HG03095 (cell line): Measurements from ENCODE around the gene VSTM2B.

ENCODE experiments used
- ATAC-seq: cut with Tn5 transposase; IDR thresholded peaks from one replicate; pipeline ENCODE4 v1.9.1; 2021; ENCODE audit warnings: moderate library complexity; ENCODE audit not compliant: unreplicated experiment

Gene VSTM2B

DNA sequence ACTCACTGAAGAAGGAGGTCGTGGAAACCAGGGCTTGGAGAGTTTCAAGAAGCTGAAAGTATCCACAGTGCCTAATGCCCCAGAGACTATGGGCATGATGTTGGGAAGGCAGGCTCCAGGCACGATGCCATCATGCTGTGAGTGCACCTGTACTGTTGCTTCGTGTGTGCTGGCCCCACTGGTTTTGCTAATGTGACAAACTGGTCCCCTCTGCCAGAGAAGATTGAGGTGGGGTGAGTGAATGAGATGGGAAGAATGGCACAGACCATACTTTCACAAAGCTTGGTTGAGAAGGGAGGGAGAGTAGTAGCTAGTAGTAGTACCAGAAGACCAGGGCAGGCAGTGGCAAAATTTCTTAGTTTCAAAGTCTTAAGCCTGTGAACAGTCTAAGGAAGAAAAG lies 61.3 kb downstream of the VSTM2B start:
- ATAC-seq = no peak

DNA sequence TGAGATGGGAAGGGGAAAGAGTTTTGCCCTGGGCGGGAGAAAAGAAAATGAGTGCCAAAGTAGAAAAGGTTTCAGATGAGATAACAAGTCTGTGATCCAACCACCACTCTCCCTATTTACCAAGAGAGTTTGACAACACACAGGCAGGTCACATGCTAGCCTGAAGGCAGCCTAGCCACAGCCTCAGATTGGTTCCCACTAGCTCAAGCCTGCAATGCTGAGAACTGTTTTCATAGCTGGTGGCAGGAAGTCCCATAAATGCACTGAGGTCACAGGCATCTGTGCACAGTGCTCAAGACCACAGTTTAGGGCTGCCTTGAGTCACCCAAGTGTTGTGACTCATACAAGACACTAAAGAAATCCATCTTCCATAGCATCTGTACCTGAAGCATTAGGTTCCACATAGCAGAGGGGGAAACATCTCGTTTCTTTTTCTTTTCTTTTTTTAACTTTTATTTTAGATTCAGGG lies 61.8 kb downstream of the VSTM2B start:
- ATAC-seq = peak; percentile 85

DNA sequence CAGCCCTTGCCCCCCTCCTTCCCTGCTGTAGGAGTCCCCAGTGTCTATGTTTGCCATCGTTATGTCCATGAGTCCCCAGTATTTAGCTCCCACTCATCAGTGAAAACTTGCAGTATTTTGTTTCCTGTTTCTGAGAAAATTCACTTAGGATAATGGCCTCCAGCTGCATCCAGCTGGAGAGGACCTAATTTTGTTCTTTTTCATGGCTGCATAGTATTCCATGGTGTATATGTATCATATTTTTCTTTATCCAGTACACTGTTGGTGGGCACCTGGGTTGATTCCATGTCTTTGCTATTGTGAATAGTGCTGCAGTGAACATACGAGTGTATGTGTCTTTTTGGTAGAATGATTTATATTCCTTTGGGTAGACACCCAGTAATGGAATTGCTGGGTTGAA lies 62.3 kb downstream of the VSTM2B start:
- no peak for ATAC-seq

DNA sequence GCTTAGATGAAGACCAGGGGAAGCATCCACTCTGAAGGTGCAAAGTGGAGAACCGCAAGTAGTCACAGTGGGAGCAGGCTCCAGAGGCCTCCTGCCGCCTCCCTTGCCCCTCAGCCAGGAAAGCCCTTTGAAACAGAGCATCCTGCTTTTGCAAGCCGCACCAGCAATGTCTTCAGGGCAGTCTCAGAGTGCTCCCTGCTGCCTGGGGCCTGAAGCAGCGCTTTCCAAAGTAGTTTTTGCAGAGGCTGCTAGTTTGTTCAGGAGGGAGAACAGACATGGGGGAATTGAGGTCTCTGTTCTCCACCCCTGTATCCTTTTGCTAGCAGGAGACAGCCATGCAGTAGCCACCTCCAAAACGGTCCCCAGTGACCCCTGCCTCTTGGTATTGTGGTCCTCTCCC lies 64.5 kb downstream of the VSTM2B start:
- ATAC-seq = no peak

GRCh38 chr19:29591670-29592069 lies 65.9 kb downstream of the VSTM2B start:
- ATAC-seq = no peak

DNA sequence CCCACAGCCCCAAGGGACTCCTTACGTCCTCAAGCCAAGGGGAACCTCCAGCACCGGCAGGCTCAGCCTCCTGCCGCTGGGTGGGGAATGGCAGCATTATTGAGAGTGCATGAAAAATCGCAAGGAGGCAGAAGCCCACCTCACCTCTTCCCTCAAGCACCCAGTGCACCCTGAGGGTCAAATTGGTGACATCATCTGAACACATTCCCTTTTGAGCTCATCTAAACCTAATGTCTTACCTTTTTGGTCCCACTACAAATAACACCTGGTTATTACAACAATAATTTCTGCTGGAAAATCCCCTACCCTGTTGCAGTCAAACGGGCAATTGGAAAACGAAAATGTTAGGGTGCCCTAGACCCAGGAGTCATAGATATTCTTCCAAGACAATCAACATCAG lies 68.1 kb downstream of the VSTM2B start:
- no peak for ATAC-seq

DNA sequence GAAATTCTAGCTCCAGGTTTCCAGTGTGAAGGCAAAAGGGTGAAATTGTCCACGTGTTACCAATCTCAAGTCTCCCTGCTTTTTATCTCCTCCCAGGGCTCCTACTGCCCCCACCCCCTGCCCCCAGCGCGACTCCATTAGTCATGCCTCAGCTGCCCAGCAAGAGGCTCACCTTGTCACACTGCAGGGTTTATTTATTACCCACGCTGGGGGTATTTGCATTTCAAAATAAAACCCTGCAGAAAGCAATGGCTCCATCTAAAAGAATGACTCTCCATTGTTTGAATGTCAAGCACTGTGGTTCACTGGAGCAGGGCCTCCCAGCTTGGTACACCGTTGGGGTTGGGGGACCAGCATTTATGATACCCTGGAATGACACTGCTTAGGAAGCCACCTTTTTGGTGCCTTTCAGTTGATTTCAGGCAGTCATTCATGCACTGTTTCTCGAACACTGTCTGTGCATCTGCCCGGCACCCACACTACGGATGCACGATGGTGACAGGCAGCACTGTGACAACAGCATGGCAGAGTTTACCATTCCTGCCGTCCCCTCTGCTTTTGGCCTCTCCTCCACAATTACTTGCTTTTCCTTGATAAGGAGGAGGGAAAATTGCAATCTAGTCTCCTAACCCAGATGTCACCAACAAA lies 70.4 kb downstream of the VSTM2B start:
- ATAC-seq = no peak

- ATAC-seq = no peak
Measured at GRCh38 chr19:29596885-29597525, 71.2 kb downstream of the VSTM2B start.

- no peak for ATAC-seq
Measured at GRCh38 chr19:29598036-29598435, 72.2 kb downstream of the VSTM2B start.

GRCh38 chr19:29598496-29598895 lies 72.7 kb downstream of the VSTM2B start:
- no peak for ATAC-seq

GRCh38 chr19:29603308-29603707 lies 77.5 kb downstream of the VSTM2B start:
- no peak for ATAC-seq

- ATAC-seq = peak; percentile 69
Measured at GRCh38 chr19:29605653-29606419, 80.0 kb downstream of the VSTM2B start, which contains the start of gene POP4. TSS of gene POP4 (plus strand) at chr19:29606283. CDS start at chr19:29606319, 36 bp downstream.

DNA sequence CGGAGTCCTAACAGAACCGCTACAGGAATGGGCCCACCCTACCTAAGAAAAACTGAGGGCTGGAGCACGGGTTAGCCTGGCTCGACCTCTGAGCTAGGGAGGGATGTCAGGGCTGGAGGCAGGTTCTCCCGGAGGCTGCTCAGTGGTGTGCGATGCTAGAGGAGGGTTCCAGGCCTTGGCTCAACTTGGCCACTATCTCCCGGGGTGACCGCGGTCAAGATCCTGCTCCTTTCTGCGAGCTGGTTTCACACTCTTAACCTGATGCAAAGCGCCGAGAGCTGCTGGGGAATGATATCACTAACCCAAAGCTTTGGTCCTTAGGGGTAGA lies 80.6 kb downstream of the VSTM2B start:
- ATAC-seq = no peak

DNA sequence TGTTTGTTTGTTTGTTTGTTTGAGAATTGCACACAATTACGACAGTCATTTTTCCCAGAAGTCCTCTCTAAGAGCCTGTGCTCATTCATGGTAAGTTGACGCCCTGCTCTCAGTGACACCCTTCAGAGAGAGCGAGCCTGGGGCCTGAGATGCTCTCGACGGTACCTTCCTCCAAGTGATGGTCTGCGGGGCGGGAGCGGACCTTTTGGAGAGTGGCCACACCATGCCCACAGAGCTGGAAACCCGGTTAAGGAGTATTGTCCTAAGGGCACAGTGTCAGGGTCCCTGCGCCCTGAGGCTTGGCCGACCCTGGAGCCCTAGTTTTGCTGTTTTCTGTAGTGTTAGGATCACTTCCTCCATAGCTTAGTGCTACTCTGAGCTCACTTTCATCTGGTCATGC lies 83.8 kb downstream of the VSTM2B start:
- no peak for ATAC-seq

GRCh38 chr19:29610213-29610573 lies 84.4 kb downstream of the VSTM2B start:
- ATAC-seq = no peak

DNA sequence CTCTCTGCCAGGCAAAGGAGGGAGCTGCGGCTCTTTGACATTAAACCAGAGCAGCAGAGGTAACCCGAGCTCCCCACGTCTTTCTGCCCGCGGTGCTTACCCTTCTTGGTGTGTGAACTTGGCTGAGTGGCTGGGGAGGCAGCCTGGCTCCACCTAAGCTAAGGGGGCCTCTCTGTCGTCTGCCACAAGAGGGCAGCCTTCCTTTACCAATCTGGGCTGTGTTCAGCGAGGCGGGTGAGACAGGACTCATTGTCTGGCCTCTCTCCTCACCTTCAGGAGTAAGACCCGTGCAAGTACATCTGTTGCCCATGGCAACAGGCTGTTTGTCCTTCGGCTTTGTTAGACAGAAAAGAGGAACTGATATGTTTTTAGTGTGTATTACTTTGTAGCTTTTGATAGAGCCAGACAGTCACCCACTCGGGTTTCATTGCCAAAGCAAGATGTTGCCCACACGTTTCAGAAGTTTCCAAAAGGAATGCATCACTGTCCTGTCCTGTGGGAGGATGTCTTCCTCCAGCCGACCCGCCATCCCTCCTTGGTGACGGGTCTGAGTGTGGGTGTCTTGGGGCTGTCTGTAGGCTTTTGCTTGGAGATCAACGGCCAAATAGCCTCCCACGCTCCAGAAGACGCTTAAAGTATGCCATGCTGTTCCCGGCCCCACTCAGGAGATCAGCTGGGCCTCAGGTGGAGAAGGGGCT lies 84.9 kb downstream of the VSTM2B start:
- peak; percentile 58 for ATAC-seq

GRCh38 chr19:29612121-29612520 lies 86.3 kb downstream of the VSTM2B start:
- ATAC-seq = no peak

DNA sequence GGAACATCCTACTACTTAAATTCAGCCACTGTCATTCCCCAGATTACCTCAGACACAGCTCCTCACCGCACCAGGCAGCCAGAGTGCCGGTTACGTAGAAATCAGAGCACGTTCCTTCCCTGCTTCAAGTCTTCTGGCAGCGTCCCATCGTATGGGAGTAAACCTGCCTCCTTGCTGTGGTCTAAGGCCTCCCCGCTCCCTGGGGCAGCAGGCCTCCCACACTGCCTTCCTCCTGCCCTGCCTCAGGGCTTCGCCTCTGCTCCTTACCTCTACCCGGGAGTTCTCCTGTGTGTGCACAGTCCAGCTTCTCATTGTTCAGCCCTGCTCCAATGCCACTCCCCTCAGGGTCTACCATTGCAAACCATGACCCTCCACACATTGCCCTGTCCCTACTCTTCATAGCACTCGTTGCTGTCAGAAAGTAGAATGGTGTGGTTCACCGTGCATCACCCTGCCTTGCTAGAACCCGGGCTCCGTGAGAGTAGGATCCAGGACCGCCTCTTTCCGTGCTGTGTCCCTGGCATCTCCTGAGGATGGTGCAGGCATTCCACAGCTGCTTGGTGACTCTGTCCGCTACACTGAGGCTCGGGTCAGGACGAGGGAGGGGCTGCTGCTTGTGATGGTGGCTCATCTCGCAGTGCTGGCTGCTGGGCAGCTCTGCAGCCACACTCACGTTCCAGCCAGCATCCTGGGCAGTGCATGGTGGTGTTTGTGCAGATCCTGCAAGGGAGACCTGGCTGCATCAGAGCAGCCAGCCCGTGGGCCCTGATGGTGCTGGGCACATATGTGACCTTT lies 87.2 kb downstream of the VSTM2B start:
- no peak for ATAC-seq

GRCh38 chr19:29614046-29614445 lies 88.3 kb downstream of the VSTM2B start:
- ATAC-seq = no peak
